Activated CD8-positive, alpha-beta memory T cell treated with anti-CD3 and anti-CD28 coated beads for 36 hours (primary cell): ENCODE data around the gene SLPI. TPM values are rescaled to one million over a fixed set of nuclear protein-coding genes. Genes with fewer than 3 reads are reported as not detected.

Experiments
- CTCF ChIA-PET: fragments of 350-600 bp; sonication (Branson Sonifier 250); formaldehyde crosslinking; loops from one replicate; lab custom pipeline; 2021; ENCODE audit warnings: antibody characterized with exemption; lab: Charles Lee
- POLR2A ChIA-PET: fragments of 350-600 bp; sonication (Branson Sonifier 250); formaldehyde crosslinking; loops from one replicate; lab custom pipeline; 2021; ENCODE audit warnings: antibody characterized with exemption; lab: Charles Lee
- total RNA-seq, 2 experiments: library from RNA; stranded (reverse); gene quantifications; one replicate each; pipeline ENCODE4 v1.2.3, GENCODE V29; 2021

Gene SLPI
- total RNA-seq, 2 experiments from 2014 or later = not detected

GRCh38 chr20:45283551-45284057 lies 29.2 kb upstream of the SLPI start:
- POLR2A ChIA-PET = no interaction called here
- CTCF ChIA-PET = interaction anchor here (1.5 kb wide), 1 partner anchor 11 kb away, joined by 8 read pairs; no protein-coding TSS in a partner anchor

- CTCF ChIA-PET = no interaction called here
- POLR2A ChIA-PET = no interaction called here
Measured at GRCh38 chr20:45282700-45283550, 28.6 kb upstream of the SLPI start.

- CTCF ChIA-PET = interaction anchor here (1.3 kb wide), 1 partner anchor 11 kb away, joined by 6 read pairs; no protein-coding TSS in a partner anchor
- POLR2A ChIA-PET = no interaction called here
Measured at GRCh38 chr20:45279992-45280391, 25.6 kb upstream of the SLPI start.

- ChIA-PET POLR2A (no interaction called here), CTCF (interaction anchor here (0.8 kb wide), 1 partner anchor 18 kb away, joined by 3 read pairs; no protein-coding TSS in a partner anchor)
Measured at GRCh38 chr20:45275338-45275737, 21.0 kb upstream of the SLPI start.

GRCh38 chr20:45269754-45270270 lies 15.4 kb upstream of the SLPI start:
- POLR2A ChIA-PET = no interaction called here
- CTCF ChIA-PET = interaction anchor here (1.7 kb wide), 1 partner anchor 21 kb away, joined by 4 read pairs; no protein-coding TSS in a partner anchor

- ChIA-PET POLR2A (no interaction called here), CTCF (interaction anchor here (1.1 to 1.7 kb wide), 2 partner anchors 22 to 43 kb away, joined by 3 to 4 read pairs; no protein-coding TSS in a partner anchor)
Measured at GRCh38 chr20:45269056-45269455, 14.7 kb upstream of the SLPI start.

GRCh38 chr20:45268531-45268930 lies 14.2 kb upstream of the SLPI start:
- ChIA-PET POLR2A (no interaction called here), CTCF (interaction anchor here (0.7 to 1.7 kb wide), 3 partner anchors 9 to 43 kb away, joined by 3 to 4 read pairs (median 3); no protein-coding TSS in a partner anchor)

- ChIA-PET POLR2A (no interaction called here), CTCF (no interaction called here)
Measured at GRCh38 chr20:45266977-45267376, 12.6 kb upstream of the SLPI start.

GRCh38 chr20:45263556-45264266 lies 9.3 kb upstream of the SLPI start:
- POLR2A ChIA-PET = no interaction called here
- CTCF ChIA-PET = no interaction called here

GRCh38 chr20:45258664-45259063 lies 4.3 kb upstream of the SLPI start:
- POLR2A ChIA-PET = no interaction called here
- CTCF ChIA-PET = no interaction called here

- ChIA-PET POLR2A (no interaction called here), CTCF (no interaction called here)
Measured at GRCh38 chr20:45258259-45258658, 3.9 kb upstream of the SLPI start.

GRCh38 chr20:45257711-45258110 lies 3.3 kb upstream of the SLPI start:
- ChIA-PET CTCF (interaction anchor here (1.0 kb wide), 1 partner anchor 164 kb away, joined by 3 read pairs; no protein-coding TSS in a partner anchor), POLR2A (no interaction called here)

GRCh38 chr20:45257161-45257560 lies 2.8 kb upstream of the SLPI start:
- ChIA-PET POLR2A (no interaction called here), CTCF (interaction anchor here (1.0 kb wide), 1 partner anchor 163 kb away, joined by 3 read pairs; no protein-coding TSS in a partner anchor)

GRCh38 chr20:45253261-45253660 lies 1.1 kb downstream of the SLPI start:
- ChIA-PET CTCF (no interaction called here), POLR2A (no interaction called here)

GRCh38 chr20:45251884-45252560 lies 2.3 kb downstream of the SLPI start:
- CTCF ChIA-PET = no interaction called here
- POLR2A ChIA-PET = no interaction called here

GRCh38 chr20:45248609-45249008 lies 5.8 kb downstream of the SLPI start:
- ChIA-PET CTCF (no interaction called here), POLR2A (no interaction called here)

GRCh38 chr20:45247865-45248264 lies 6.5 kb downstream of the SLPI start:
- ChIA-PET POLR2A (no interaction called here), CTCF (no interaction called here)

- CTCF ChIA-PET = no interaction called here
- POLR2A ChIA-PET = no interaction called here
Measured at GRCh38 chr20:45246109-45246508, 8.3 kb downstream of the SLPI start.

- POLR2A ChIA-PET = no interaction called here
Measured at GRCh38 chr20:45238139-45238538, 16.2 kb downstream of the SLPI start.

More at GRCh38 chr20:45238139-45238538, 16.2 kb downstream of the SLPI start:
- CTCF ChIA-PET = interaction anchor here (0.8 kb wide), 1 partner anchor 9 kb away, joined by 3 read pairs; no protein-coding TSS in a partner anchor
